SH-SY5Y (cell line): ENCODE data around the gene STAMBP.

ENCODE experiments used
- GATA2 ChIP-seq: IDR thresholded peaks from 2 replicates; pipeline ENCODE4 v1.6.1; 2011; ENCODE audit warnings: mild to moderate bottlenecking, low read depth, low read length
- GATA3 ChIP-seq: IDR thresholded peaks from 2 replicates; pipeline ENCODE4 v1.6.1; 2011; ENCODE audit warnings: low read depth, mild to moderate bottlenecking, low read length, moderate library complexity

- no peak for TF ChIP-seq GATA3
- no peak for TF ChIP-seq GATA2
These were observed 57.6 kb downstream of the STAMBP start for GRCh38 chr2:73886357-73886756.
